PC-9 (cell line): ENCODE results near the gene ZSCAN31. TPM values are rescaled to one million over a fixed set of nuclear protein-coding genes. Genes with fewer than 3 reads are reported as not detected.
"Not testable (repeated sequence)": the region's sequence is repeated elsewhere in the genome, so short reads cannot be mapped to it uniquely, and the experiment has no call there.

Experiments
- BruUV-seq: library from RNA; stranded (reverse); fragments of 400-500 nt; replicated peaks from 2 replicates; lab custom pipeline; 2021; lab: Mats Ljungman, UMichigan
- CTCF ChIA-PET: fragments of 300-600 bp; sonication (Branson Sonifier 250); formaldehyde crosslinking; loops from one replicate; lab custom pipeline; 2022; ENCODE audit warnings: antibody characterized with exemption; lab: Charles Lee
- POLR2A ChIA-PET: fragments of 300-600 bp; sonication (Branson Sonifier 250); formaldehyde crosslinking; loops from one replicate; lab custom pipeline; 2022; ENCODE audit warnings: antibody characterized with exemption; ENCODE audit not compliant: unreplicated experiment; lab: Charles Lee
- DNase-seq, 2 experiments: peaks; one replicate each; pipeline versions ENCODE4 v3.0.0 to v3.0.0-alpha.2; 2015 to 2022; ENCODE audit warnings: mixed read lengths in 1 of 2
- H2AFZ ChIP-seq: fragments of 200-600 bp; sonication (generic); 2 replicates; pipeline ENCODE4 v1.8.1; 2017; ENCODE audit warnings: antibody characterized with exemption
- H3F3A ChIP-seq: fragments of 200-600 bp; sonication (generic); 2 replicates; pipeline ENCODE4 v1.8.1; 2017; ENCODE audit warnings: antibody characterized with exemption, mild to moderate bottlenecking, low read depth; ENCODE audit not compliant: insufficient read depth
- H3K27ac ChIP-seq: fragments of 200-600 bp; sonication (generic); 2 replicates; pipeline ENCODE4 v1.6.1; 2016; ENCODE audit warnings: mixed run types
- H3K27me3 ChIP-seq: fragments of 200-600 bp; sonication (generic); 2 replicates; pipeline ENCODE4 v1.6.1; 2016; ENCODE audit warnings: low read depth, mixed run types; ENCODE audit not compliant: insufficient read depth
- H3K36me3 ChIP-seq: fragments of 200-600 bp; sonication (generic); 2 replicates; pipeline ENCODE4 v1.6.1; 2016; ENCODE audit warnings: low read depth, mixed run types
- H3K4me1 ChIP-seq: fragments of 200-600 bp; sonication (generic); replicated peaks from 2 replicates; pipeline ENCODE4 v1.6.1; 2016; ENCODE audit warnings: mixed run types; ENCODE audit not compliant: insufficient read depth
- H3K4me2 ChIP-seq: fragments of 200-600 bp; sonication (generic); 2 replicates; pipeline ENCODE4 v1.6.1; 2017; ENCODE audit warnings: mixed run types
- H3K4me3 ChIP-seq: fragments of 200-600 bp; sonication (generic); 2 replicates; pipeline ENCODE4 v1.6.1; 2016; ENCODE audit warnings: mixed run types
- H3K79me2 ChIP-seq: fragments of 200-600 bp; sonication (generic); 2 replicates; pipeline ENCODE4 v1.6.1; 2017; ENCODE audit warnings: low read depth, mixed run types
- H3K9me2 ChIP-seq: fragments of 200-600 bp; sonication (generic); 2 replicates; pipeline ENCODE4 v1.8.1; 2017; ENCODE audit warnings: mild to moderate bottlenecking; ENCODE audit not compliant: insufficient read depth
- H3K9me3 ChIP-seq: fragments of 200-600 bp; sonication (generic); 2 replicates; pipeline ENCODE4 v1.8.1; 2016; ENCODE audit warnings: low read depth; ENCODE audit not compliant: insufficient read depth
- H4K20me1 ChIP-seq: fragments of 200-600 bp; sonication (generic); 2 replicates; pipeline ENCODE4 v1.8.1; 2017; ENCODE audit not compliant: insufficient read depth
- EZH2 ChIP-seq: fragments of 200-600 bp; sonication (generic); IDR thresholded peaks from 2 replicates; pipeline ENCODE4 v1.8.0; 2017; ENCODE audit warnings: antibody characterized with exemption, low read depth
- intact Hi-C: fragments of 100-400 bp; cut with micrococcal nuclease; formaldehyde crosslinking; loops from one replicate; pipeline ENCODE4 v1.10.0; 2022; ENCODE audit not compliant: unreplicated experiment
- total RNA-seq: library from RNA; stranded (reverse); gene quantifications from 2 replicates; pipeline ENCODE4 v1.2.3, GENCODE V29; 2021
- TF ChIP-seq, protein P1 (sequence below): fragments of 200-600 bp; sonication (generic); conservative IDR thresholded peaks from 2 replicates; pipeline ENCODE4 v1.6.1; 2017; ENCODE audit warnings: mixed run types, antibody characterized with exemption, mild to moderate bottlenecking, moderate library complexity

Gene ZSCAN31
- total RNA-seq, 1 experiment from 2014 or later, result 88.8 TPM

DNA sequence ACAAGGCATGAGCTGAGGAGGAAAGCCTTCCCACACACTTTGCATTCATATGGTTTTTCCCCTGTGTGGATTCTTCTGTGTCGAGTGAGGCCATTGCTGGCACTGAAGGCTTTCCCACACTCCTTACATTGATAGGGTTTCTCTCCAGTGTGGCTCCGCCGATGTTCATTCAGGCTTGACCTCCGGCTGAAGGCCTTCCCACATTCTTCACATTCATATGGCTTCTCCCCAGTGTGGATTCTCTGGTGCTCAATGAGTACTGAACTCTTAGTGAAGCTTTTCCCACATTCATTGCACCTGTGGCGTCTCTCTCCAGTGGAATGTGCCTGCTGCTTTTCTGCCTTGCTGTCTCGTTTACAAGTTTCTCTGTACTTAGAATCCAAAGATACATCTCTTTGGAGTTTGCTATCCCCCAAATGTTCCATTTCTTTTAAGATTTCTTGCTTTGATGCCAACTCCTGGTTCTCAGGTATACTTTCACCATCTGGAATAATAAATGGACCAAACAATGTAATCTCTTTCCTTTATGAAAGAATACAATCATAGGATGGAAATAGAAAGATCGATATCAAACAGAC, 9.5 kb downstream of the ZSCAN31 start:
- no peak overlapping the region for H3K4me2 ChIP-seq
- H3K79me2 ChIP-seq, result no peaks in the 10 kb centered on the region
- H3F3A ChIP-seq, result no peaks in the 10 kb centered on the region
- no peaks in the 10 kb centered on the region for H3K4me1 ChIP-seq
- no peak for DNase-seq
- intact Hi-C loops, result no loop called here
- no peak overlapping the region for H2AFZ ChIP-seq
- BruUV-seq, result TSS peak; percentile 15
- H3K27ac ChIP-seq, result no peak overlapping the region
- H3K9me2 ChIP-seq, result no peaks in the 10 kb centered on the region
- H3K27me3 ChIP-seq, result no peaks in the 10 kb centered on the region
- TF ChIP-seq, protein P1, sequence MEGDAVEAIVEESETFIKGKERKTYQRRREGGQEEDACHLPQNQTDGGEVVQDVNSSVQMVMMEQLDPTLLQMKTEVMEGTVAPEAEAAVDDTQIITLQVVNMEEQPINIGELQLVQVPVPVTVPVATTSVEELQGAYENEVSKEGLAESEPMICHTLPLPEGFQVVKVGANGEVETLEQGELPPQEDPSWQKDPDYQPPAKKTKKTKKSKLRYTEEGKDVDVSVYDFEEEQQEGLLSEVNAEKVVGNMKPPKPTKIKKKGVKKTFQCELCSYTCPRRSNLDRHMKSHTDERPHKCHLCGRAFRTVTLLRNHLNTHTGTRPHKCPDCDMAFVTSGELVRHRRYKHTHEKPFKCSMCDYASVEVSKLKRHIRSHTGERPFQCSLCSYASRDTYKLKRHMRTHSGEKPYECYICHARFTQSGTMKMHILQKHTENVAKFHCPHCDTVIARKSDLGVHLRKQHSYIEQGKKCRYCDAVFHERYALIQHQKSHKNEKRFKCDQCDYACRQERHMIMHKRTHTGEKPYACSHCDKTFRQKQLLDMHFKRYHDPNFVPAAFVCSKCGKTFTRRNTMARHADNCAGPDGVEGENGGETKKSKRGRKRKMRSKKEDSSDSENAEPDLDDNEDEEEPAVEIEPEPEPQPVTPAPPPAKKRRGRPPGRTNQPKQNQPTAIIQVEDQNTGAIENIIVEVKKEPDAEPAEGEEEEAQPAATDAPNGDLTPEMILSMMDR, result no peak
- no peak for TF ChIP-seq EZH2
- H3K36me3 ChIP-seq, result 0 out of 2 replicates have a peak, but pooled peaks cover 8% of the 10 kb centered on the region
- ChIA-PET POLR2A (no interaction called here), CTCF (no interaction called here)
- no peak overlapping the region for H3K4me3 ChIP-seq
- H3K9me3 ChIP-seq, result peaks cover 15% of the 10 kb centered on the region
- H4K20me1 ChIP-seq, result no peaks in the 10 kb centered on the region

DNA sequence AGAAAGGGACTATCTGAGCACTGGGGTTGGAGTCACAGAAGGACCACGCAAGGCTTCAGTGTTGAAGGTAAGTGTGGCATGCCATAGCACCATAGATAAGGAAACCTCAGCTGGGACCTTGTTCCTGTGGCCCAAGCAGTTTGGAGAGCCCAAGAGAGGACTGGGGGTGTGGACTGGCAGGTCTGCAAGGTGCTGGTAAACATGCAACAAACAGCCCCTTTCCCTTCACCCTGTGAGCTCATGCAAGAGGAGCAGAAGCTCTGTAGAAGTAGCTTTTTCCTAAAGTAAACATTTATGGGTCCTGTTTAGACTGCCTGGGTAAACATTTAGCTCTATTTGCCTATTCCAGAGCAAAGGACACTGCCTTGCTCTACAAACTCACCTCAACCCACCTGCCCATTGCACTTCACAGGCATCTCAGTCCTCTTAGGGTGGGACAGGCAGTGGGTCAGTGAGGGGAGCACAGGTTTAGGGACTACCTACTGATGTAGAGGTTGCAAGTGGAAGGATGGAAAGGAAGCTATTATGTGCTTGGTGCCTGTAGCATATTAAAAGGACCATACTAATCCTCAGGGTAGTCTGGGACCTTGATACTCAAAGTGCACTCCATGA, 12.0 kb downstream of the ZSCAN31 start:
- H3K4me2 ChIP-seq, result no peak overlapping the region
- H3K27ac ChIP-seq, result no peak overlapping the region
- H3K4me3 ChIP-seq, result no peak overlapping the region
- no TSS peak for BruUV-seq
- no peak for DNase-seq
- CTCF ChIA-PET, result no interaction called here
- H3K4me1 ChIP-seq, result no peaks in the 10 kb centered on the region
- H3K9me2 ChIP-seq, result no peaks in the 10 kb centered on the region
- H4K20me1 ChIP-seq, result no peaks in the 10 kb centered on the region
- no peak for TF ChIP-seq EZH2
- TF ChIP-seq, protein P1, result no peak
- 0 out of 2 replicates have a peak, but pooled peaks cover 8% of the 10 kb centered on the region for H3K36me3 ChIP-seq
- no peaks in the 10 kb centered on the region for H3K79me2 ChIP-seq
- no peaks in the 10 kb centered on the region for H3K27me3 ChIP-seq
- POLR2A ChIA-PET, result no interaction called here
- H3F3A ChIP-seq, result no peaks in the 10 kb centered on the region
- intact Hi-C loops, result no loop called here
- peaks cover 15% of the 10 kb centered on the region for H3K9me3 ChIP-seq
- H2AFZ ChIP-seq, result no peak overlapping the region

DNA sequence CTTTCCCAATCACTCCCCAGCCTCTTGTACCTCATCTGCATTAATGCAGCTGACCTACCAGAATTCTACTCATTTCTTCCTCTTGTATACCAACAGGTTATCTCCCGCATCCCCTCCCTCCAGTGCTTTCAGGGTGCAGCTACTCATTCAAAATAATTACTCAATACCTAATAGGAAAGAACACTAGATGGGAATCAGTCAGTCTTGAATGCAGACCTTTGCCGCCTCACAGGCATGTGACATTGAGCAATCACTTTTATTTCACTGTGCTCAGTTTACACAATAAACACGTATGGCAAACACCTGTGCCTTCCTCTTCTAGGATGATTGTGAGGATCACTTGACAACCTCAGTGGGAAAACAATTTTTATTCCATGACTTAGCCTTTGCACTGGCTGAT, 13.3 kb downstream of the ZSCAN31 start:
- H3K27ac ChIP-seq, result no peak overlapping the region
- H3K79me2 ChIP-seq, result no peaks in the 10 kb centered on the region
- no peak overlapping the region for H3K4me3 ChIP-seq
- CTCF ChIA-PET, result no interaction called here
- H3K4me2 ChIP-seq, result no peak overlapping the region
- DNase-seq, result no peak
- no peaks in the 10 kb centered on the region for H4K20me1 ChIP-seq
- H3K9me2 ChIP-seq, result no peaks in the 10 kb centered on the region
- H3K36me3 ChIP-seq, result 0 out of 2 replicates have a peak, but pooled peaks cover 8% of the 10 kb centered on the region
- no peaks in the 10 kb centered on the region for H3K4me1 ChIP-seq
- BruUV-seq, result no TSS peak
- H3K9me3 ChIP-seq, result peaks cover 12% of the 10 kb centered on the region
- no peaks in the 10 kb centered on the region for H3K27me3 ChIP-seq
- TF ChIP-seq EZH2, result no peak
- TF ChIP-seq, protein P1, result no peak
- no peak overlapping the region for H2AFZ ChIP-seq
- no peaks in the 10 kb centered on the region for H3F3A ChIP-seq
- intact Hi-C loops, result no loop called here
- POLR2A ChIA-PET, result no interaction called here

DNA sequence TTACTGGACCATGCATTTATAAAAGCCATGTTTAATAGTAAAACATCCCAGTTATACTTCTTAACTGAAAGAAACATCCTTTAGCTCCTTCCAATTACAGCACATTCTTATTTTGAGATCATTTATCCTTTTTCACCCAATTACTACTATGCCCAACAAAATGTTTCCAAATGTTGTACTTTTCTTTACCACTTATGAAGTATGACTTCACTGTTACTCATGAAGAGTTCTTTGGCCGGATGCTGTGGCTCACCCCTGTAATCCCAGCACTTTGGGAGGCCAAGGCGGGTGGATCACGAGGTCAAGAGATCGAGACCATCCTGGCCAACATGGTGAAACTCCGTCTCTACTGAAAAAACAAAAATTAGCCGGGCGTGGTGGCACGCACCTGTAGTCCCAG, 18.1 kb downstream of the ZSCAN31 start:
- BruUV-seq, H3K9me2 ChIP-seq, H3F3A ChIP-seq, H3K36me3 ChIP-seq, POLR2A ChIA-PET, H3K4me1 ChIP-seq, H3K9me3 ChIP-seq, H3K79me2 ChIP-seq, H3K27ac ChIP-seq, H3K4me3 ChIP-seq, intact Hi-C loops, H4K20me1 ChIP-seq, H3K27me3 ChIP-seq, H3K4me2 ChIP-seq, CTCF ChIA-PET, H2AFZ ChIP-seq, DNase-seq: not testable (repeated sequence)
